NCI-H2196 (cell line): ENCODE data around the gene LRFN2.
A peak's percentile ranks its signal among the peaks of the same experiment; 100 is the strongest.

Experiments used
- DNase-seq: peaks from one replicate; lab custom pipeline; 2025; ENCODE audit not compliant: unreplicated experiment; lab: John Stamatoyannopoulos, UW

Gene LRFN2

GRCh38 chr6:40439026-40439800 is 148.0 kb downstream of the LRFN2 start:
- no peak for DNase-seq

DNA sequence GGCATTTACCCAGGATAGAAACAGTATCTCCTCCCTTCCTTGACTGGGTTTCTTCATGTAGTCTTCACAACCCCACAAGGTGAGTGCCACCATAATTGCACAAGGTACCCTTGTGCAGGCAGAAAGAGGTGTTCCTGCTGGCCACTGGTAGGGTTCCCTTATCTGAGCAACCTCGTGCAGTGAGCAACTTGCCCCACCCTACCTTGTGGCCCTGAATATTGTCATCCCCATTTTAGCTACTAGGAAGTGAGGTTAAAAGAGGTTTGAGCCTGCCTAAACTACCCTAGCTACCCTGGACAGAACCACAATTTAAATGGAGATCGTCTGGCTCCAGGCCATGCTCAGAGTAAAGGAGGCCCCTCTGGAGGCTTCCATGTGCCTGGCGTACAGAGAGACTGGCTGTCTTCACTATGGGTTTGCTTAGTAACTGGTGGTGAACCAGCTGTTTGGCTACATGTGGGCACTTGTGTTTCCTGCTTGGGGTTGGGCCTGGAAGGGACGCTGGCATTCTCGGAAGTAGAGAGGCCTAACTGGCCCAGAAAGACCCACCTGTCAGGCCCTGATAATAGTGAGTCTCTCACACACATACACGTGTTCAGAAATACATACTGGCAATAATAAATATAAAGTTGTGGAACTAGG is 148.8 kb downstream of the LRFN2 start:
- DNase-seq = no peak

GRCh38 chr6:40437631-40438030 is 149.5 kb downstream of the LRFN2 start:
- DNase-seq = no peak

- peak; percentile 72 for DNase-seq
These were observed 150.2 kb downstream of the LRFN2 start for GRCh38 chr6:40436685-40437604.

GRCh38 chr6:40432982-40433381 is 154.2 kb downstream of the LRFN2 start:
- no peak for DNase-seq

DNA sequence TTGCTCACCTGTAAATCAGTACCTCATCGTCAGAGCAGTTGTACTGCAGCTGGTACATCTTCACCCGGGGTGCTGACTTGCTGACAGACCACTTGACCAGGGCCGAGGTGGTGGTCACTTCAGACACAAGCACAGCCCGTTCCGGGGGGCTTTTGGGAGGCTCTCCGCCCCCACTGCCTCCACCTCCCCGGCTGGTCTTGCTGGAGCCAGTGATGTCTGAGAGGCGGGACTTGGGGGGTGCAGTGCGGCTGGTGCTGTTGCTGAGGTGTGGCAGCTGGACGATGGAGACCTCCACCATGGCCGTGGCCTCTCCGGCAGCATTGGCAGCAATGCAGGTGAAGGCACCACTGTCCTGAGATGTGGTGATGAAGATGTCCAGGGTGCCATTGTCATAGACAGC is 155.5 kb downstream of the LRFN2 start:
- DNase-seq = no peak

GRCh38 chr6:40427196-40427595 is 160.0 kb downstream of the LRFN2 start:
- DNase-seq = no peak

GRCh38 chr6:40426346-40427066 is 160.7 kb downstream of the LRFN2 start:
- DNase-seq = no peak

- peak; percentile 55 for DNase-seq
These were observed 161.8 kb downstream of the LRFN2 start for GRCh38 chr6:40425192-40425919.

DNA sequence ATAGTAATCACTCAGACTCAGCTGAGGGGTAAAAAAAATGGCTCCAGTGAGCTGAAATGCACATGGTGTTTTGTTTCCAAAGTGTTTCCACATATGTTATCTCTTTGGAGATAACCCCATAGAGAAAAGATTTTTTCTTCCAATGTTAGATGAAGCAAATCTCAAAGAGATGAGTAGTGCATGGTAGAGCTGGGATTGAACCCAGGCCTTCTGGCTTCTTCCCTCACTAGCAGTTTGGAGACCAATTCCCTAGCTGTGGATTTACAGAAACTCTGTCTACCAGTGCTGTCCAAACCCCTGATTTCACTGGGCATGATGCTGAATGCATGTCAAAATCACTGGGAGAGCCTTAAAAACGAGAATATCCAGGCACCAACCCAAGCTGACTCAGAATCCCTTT is 165.1 kb downstream of the LRFN2 start:
- DNase-seq = no peak

GRCh38 chr6:40419946-40420728 is 167.0 kb downstream of the LRFN2 start:
- DNase-seq = no peak

- peak; percentile 77 for DNase-seq
These were observed 167.8 kb downstream of the LRFN2 start for GRCh38 chr6:40419377-40419776.

DNA sequence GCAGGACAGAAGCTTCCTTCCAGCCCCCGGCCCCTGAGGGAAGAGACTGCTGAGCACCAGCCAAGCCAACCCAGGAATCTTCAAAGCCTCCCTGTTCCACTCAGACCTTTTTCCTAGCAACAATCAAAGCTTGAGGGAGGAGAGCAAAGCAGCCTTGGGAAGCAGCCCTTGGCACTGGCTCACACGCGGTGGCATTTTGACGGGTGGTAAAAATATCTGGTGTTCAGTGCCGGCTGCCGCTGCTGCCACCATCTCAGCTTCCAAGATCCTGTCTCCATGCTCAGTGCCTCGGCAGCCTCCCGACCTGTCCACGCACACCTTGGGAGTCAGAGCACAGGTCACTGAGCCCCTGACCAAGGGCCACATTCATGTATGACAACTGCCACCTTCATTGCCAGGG is 170.1 kb downstream of the LRFN2 start:
- no peak for DNase-seq

- no peak for DNase-seq
These were observed 172.5 kb downstream of the LRFN2 start for GRCh38 chr6:40414617-40415016.

DNA sequence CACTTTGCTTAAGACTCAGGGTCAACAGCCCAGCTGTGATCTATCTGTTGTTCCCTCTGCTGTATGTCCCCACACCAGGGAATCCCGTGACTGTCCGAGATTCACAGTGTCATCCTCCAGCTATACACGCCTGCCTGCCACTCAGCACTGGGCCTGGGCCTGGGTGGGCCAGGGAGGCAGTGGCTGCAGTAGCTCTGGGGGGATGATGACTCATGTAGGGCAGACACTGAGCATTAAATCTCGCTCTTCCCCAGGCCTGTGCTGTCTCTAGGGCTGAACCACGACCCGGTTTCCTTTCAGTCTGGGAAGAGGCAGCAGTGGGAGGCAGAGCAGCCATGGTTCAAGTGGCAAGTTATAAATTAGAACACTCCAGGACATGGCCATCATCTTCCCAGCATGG is 173.9 kb downstream of the LRFN2 start:
- DNase-seq = no peak

DNA sequence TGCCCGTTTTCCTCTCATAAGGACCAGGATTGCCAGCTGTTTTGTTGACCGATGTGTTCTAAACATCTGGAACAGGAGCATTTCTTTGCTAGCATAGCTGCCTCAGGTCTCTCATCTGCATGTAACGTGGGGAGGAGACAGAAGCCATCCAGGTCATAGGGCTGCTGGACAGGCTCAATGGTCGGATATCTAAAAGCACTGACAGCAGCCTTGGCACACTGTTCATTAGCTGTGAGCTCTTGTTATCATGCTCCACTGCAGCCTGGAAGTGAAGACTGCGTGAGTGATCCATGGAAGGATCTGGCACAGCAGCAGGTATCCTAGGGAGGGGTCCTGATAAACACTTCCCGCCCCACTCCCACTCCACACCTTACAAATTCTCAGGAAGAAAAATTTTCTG is 175.3 kb downstream of the LRFN2 start:
- DNase-seq = no peak

- no peak for DNase-seq
These were observed 176.3 kb downstream of the LRFN2 start for GRCh38 chr6:40410821-40411220.

- no peak for DNase-seq
These were observed 177.3 kb downstream of the LRFN2 start for GRCh38 chr6:40409716-40410397.
